Activated T-cell treated with anti-CD3 and anti-CD28 coated beads, Interleukin-2, amount 50 U/mL, for 48 hours (primary cell): Measurements from ENCODE around the gene NUDCD3.
A peak's percentile ranks its signal among the peaks of the same experiment; 100 is the strongest.

ENCODE experiments used
- DNase-seq, 2 experiments: peaks; one replicate each; pipeline ENCODE4 v3.0.0-alpha.2; 2020

Gene NUDCD3

GRCh38 chr7:44396931-44397545, 93.4 kb downstream of the NUDCD3 start:
- no peak for DNase-seq

- DNase-seq = no peak
Measured at GRCh38 chr7:44396496-44396895, 94.0 kb downstream of the NUDCD3 start.

- no peak for DNase-seq
Measured at GRCh38 chr7:44395067-44395466, 95.4 kb downstream of the NUDCD3 start.

GRCh38 chr7:44394636-44395035, 95.8 kb downstream of the NUDCD3 start:
- DNase-seq = peak; percentile 1 to 2

DNA sequence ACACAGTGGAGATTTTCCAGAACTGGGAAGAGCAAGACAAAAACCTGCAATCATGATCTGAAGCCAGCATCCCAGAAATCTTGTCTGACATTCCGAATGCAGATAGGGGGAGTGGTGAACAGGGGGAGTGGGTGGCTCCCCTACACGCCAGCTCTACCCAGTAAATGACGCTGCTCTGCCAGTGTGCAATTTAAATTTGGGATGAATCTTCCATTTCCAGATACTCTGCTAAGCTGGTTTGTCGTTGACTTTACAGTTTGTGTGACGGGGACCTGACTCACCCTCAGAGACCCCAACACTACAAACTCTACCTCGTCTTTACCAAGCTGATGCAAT, 96.4 kb downstream of the NUDCD3 start:
- DNase-seq = peak in 1 of 2 experiments; percentile 4

- peak in 1 of 2 experiments; percentile 8 for DNase-seq
Measured at GRCh38 chr7:44393238-44394111, 97.0 kb downstream of the NUDCD3 start.

DNA sequence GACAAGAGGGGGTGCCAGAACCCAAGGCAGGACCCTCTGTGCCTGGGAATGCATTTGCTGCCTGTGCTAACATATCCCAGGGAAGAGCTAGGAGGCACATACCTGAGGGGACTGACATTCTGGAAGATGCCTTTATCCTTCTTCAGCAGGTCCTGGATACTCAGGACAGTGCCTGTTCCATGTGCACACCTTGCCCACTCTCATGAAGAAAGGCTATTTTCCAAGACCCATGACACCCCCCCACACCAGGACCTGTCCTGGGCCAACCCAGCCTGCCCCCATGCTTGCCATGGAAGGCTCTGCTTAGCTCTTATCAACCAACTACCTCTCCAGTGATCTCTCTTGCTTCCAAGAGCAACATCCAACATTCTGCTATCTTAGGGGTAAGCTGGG, 97.8 kb downstream of the NUDCD3 start:
- DNase-seq = no peak

DNA sequence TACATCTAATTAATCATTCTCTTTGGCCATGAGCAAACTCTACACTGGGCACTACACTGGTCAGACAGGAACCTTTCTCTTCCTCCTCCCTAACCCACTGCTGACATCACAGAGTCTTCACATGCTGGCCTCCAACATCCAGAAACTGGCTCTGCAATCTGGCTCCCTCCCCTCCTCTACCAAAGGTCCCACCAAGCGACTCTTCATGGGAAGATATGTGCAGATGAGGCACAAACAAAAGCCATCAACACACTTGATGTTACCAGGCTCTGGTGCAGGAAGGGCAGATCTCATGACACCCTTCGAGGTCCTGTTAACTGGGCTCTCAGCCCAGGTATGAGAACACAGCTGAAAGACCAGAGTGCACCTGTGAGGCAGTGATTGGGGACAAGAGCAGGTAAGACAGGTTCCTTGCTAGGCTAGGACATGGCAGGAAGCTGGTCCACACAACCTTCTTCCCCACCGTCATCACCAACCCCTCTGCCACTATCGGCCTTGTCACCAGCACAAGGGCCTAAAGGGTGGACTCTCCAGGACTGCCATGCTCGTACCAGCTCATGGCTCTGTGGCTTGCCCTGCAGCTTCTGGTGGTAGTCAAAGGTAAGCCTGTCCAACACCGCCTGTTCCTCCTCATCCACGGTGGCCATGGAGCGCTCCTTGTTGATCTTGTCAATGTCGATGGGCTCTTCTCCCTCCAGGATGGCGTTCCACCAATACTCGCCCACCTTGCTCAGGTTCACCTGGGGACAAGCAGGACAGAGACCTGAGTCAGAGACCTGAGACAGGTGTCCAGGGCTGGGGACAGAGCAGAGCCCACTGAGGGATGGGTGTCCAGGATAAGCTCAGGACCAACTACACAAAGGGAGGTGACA, 98.5 kb downstream of the NUDCD3 start:
- peak; percentile 7 to 9 for DNase-seq

GRCh38 chr7:44391171-44391570, 99.3 kb downstream of the NUDCD3 start:
- DNase-seq = peak in 1 of 2 experiments; percentile 1

DNA sequence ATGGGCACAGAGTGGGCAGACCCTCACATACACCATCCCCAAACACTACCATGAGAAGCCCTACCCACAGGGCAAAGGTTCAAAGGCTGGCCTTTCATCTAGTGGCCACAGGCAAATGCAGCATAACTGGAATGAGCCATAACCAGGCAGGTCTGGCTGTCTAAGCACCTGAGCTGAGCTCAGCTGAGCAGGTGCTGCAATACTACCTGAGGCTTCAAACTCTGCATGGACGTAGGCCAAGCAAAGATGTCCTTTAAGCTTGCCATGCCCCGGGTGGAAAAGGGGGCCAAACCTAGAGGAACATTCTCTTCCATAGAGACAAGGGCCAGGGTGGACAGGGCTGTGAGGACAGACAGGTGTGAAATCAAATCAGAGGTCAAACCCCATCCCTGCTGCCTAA, 99.8 kb downstream of the NUDCD3 start:
- peak in 1 of 2 experiments; percentile 4 for DNase-seq

DNA sequence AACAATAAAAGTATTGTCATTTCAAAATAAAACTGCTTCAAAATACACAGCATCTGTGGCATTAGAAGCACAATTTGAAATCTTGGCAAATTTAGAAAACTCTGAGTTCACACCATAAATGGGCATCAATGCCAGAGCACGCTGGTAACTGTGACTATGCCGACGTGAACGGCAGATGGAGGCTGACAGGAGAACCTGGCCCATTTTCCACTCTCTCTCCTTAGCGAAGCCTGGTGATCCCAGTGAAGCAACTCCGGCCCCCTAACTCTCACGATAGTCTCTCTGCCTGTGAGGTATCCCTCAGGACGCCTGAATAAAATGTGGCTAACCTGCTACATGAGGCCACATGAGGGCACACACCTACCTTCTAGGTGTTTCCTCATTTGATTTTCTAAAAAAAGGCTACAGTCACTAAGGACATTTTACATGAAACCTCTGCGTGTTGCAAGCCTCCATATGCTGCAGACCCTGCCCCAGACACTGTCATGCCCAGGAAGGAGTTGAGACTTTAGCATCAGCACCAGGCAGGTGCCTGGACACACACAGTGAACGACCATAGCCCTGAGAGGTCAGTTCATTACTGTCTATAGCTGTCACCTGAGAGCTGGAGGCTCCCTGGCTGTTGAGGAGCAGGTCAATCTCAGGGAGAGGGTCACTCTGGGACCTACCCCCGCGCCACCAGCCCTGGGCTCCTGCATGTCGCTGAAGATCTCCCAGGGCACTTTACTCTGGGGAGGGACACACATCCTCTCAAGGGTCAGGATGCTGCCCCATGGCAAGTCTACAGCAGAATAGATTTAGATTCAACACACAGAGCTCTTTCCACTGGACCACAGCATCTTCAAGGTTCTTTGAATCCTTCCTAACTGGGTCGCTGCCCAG, 102.1 kb downstream of the NUDCD3 start:
- peak in 1 of 2 experiments; percentile 9 for DNase-seq

GRCh38 chr7:44387389-44387788, 103.1 kb downstream of the NUDCD3 start:
- DNase-seq = peak in 1 of 2 experiments; percentile 10

- peak in 1 of 2 experiments; percentile 7 for DNase-seq
Measured at GRCh38 chr7:44386139-44386913, 104.1 kb downstream of the NUDCD3 start.

DNA sequence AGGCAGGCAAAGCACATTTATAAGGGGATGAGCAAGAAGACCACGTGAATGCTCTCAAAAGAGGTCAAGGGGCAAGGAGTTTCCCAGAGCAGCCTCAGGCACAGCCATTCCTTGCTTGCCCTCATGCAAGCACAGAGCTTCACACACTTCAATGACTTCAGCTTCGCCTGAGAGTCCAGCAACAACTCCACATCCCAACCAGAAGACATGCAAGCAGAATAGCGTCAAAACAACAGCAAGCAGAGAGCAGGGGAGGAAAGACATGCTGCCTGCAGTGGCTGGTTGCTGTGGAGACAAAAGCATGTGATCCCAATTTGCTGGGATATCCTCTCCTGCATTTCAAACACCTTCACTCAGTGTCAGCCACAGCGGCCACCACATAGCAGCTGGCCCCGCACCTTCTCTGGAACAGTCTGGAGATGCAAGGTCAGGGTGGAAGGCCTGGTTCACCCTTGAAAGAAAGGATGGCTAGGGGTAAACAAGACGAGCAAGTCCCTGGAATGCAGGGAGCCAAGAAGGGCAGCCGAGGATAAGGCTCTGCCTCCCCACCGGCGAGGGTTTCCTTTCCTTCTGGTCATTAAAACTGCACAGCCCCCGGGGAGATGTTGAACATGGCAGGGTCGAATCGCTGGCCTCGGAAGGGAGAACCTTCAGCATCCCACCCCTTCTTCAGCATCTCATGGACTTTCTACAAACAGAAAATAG, 104.9 kb downstream of the NUDCD3 start:
- DNase-seq = peak in 1 of 2 experiments; percentile 5

DNA sequence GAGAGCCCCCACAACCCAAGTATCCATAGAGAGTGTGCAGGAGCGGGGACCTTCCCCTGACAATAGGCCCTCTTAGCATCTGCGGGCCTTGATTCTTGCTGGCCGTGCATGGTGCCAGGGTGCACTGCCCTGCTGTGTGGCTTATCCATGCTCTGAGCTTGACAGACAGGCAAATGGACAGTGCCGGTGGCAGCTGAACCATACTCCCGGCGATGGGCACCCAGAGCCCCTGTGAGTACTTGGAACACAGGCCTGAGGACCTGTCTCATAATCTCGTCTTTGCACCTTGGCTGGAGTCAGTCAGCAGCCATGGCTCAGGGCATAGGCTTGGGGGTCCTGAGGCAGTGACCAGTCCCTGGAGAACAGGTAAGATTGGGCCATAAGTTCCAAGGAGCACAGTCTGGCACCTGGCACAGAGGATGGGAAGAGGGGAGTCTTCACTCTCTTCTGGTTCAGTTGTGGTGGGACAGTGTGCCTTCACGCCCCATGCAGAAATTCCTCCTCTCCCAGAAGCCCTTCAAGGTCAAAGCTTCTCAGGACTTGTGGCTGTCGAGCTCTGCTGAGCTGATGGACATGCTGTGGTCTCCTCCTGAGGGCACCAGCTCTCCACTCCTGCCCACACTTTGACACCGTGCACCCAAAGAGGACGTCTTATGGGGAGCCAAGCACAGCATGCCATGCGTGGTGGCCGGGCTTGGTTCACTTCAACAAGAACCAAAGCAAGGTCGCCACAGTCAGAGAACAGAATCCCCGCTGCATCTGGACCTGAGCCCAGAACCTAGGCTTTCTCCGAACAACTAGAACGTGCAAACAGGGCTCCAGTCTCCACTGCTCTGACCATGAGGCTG, 105.6 kb downstream of the NUDCD3 start:
- peak in 1 of 2 experiments; percentile 10 for DNase-seq

DNA sequence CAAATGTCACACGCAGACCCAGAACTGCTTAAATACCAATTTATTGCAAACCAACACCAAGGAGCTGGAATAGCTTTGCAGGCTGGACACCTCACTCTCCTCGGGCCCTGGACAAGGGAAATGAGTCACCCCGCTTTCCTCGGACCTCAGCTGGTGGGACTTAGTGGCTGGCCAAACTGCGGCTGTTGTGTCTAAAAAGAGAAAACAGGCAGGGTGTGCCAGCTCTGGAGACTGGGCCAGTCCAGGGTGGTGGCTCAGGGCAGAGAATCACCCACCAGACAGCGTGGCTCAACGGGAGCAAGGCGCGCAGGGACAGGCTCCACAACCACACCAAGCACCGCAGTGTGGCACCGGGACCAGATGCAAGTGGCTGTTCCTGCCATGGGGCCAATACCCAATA, 106.9 kb downstream of the NUDCD3 start:
- DNase-seq = peak in 1 of 2 experiments; percentile 16

- DNase-seq = peak in 1 of 2 experiments; percentile 13
Measured at GRCh38 chr7:44382459-44383265, 107.8 kb downstream of the NUDCD3 start.

GRCh38 chr7:44381494-44382220, 108.8 kb downstream of the NUDCD3 start:
- DNase-seq = peak in 1 of 2 experiments; percentile 12
